ENCODE measurements around the gene DDIT3.

Gene DDIT3

GRCh38 chr12:57546438-57547287 is 26.3 kb upstream of the DDIT3 start, which contains the start of gene DCTN2:
Gene DCTN2 (minus strand): TSS chr12:57547192. CDS start chr12:57547063, 129 bp downstream.
- DNase-seq, result peak; percentile 91

GRCh38 chr12:57545809-57546437 is 25.6 kb upstream of the DDIT3 start:
- no peak for DNase-seq

DNA sequence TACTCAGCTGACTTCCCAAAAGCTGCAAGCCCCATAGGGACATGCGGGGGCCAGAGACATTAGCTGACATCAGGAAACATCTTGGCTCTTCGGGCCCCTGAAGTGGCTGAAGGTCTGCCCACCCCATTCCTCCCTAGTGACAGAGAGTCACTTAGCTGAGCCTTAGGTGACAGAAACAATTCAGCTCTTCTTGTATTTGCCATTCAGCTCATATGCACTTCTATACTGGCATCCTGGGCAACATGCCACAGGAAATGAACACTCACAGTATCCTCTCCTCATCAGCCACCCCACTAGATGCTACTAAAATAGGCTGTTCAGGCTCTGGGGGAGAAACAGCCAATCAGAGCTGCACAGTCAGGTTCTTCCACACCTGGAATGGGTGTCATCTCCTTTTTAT is 23.3 kb upstream of the DDIT3 start:
- DNase-seq, result no peak

- no peak for DNase-seq
These were observed 21.4 kb upstream of the DDIT3 start for GRCh38 chr12:57541717-57542116.

DNA sequence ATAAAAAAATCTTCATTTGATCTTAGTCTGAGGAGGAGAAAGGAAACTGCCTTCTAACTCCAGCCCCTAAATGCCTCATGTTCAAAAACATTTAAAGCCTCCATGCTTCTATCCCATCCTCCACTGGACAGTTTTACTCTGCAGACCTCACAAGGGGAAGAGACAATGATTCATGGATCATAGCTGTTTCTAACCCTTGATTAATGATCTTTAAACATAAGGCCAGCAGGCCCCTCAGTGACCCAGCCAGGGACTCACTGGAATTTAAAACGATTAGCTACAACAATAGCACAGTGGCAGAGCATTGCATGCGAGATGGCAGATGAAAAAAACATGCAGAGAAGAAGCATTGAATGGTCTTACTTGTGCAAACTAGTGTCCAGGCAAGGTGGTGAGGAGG is 20.7 kb upstream of the DDIT3 start:
- no peak for DNase-seq

- DNase-seq, result no peak
These were observed 18.9 kb upstream of the DDIT3 start for GRCh38 chr12:57539134-57539768.

- no peak for DNase-seq
These were observed 16.3 kb upstream of the DDIT3 start for GRCh38 chr12:57536597-57536942.

- DNase-seq, result no peak
These were observed 15.7 kb upstream of the DDIT3 start for GRCh38 chr12:57535764-57536596.

- DNase-seq, result no peak
These were observed 14.8 kb upstream of the DDIT3 start for GRCh38 chr12:57534991-57535543.

GRCh38 chr12:57534250-57534649 is 13.9 kb upstream of the DDIT3 start:
- DNase-seq, result no peak

DNA sequence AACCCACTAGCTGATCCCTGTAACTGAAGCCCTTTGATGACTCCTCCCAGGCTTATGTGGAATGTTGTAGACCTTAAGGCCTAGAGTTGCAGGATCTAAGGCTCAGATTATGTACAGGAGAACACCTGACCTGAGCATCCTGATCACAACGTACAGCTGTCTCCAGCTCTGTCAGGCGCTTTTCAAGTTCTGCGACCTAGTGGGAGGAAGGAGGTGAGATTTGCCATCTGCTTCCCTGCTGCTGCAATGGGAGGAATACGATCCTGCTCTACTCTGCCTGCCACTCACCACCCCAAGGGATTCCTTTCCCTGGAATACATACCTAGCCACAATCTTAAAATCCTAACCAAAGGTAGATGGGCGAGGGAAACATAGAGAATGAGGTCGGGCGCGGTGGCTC is 12.8 kb upstream of the DDIT3 start:
- no peak for DNase-seq

GRCh38 chr12:57531836-57532235 is 11.5 kb upstream of the DDIT3 start:
- DNase-seq, result no peak

DNA sequence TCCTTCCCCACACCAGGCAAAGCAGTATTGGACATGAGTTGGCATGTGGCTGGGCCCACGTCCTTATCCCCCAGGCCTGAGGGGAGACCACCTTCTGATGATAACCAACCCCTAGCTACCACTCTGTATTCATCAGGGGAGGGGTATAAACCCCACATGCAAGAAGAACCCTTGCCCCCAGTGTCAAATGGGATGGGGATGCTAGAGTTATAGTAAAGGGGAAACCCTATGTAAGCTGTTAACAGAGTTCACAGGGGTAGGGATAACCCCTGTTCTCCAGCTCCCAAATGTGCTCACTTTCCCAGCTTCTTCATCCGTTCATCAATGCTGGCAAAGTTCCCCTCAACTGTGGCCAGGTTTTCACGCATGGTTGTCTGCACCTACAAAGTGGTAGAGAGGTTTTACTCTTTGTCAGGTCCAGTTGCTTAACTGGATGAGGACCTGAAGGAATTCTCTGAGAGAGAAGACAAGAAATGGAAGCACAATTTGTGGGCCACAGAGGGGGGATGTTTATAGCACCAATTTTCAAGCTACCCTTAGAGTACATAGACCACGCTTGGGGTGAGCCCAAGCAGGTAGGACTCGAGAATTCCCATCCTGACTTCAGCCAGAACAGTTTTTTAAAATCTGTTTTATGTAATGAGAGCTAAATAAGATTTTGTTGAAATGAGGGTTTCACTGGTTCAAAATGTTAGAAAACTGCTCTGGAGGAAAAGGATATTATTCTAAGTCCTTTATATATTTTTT is 10.3 kb upstream of the DDIT3 start:
- DNase-seq, result no peak

DNA sequence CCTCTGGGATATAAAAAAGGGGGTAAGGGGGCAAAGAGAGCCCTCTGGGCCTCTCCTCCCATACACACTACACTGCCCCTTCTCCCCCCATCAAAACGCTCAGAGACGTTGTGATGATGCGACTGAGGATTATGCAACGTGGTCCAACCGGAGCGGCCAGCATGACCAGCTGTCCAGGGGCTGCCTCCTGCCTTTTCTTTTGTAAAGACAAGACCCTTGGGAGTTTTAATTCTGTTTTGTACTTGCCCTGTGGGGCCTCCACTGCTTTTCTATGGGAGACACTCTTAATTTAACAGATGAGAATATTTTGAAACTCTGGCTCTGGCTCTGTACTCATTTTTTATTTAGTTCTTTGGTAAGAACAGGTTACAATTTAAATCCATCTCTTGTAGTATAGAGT is 9.5 kb upstream of the DDIT3 start:
- no peak for DNase-seq

- no peak for DNase-seq
These were observed 8.7 kb upstream of the DDIT3 start for GRCh38 chr12:57528831-57529555.

GRCh38 chr12:57528176-57528575 is 7.9 kb upstream of the DDIT3 start:
- no peak for DNase-seq

DNA sequence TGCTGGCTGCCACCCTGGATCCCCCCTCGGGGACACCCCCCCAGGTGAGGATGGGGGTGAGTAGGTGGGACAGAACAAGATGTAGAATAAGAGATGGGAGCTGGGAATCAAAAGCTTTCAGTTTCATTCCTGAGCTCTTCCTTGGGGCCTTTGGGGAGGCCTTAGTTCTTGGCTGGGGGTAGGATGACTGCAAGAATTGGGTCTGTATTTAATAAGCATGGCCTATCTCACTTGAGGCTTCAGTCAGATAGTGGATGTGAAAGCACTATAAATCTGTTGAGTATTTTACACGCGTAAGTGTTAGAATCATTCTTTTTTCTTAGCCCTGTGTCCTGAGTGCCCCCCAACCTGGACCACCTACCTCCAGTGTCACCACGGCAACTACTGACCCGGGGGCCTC is 6.9 kb upstream of the DDIT3 start:
- DNase-seq, result no peak

DNA sequence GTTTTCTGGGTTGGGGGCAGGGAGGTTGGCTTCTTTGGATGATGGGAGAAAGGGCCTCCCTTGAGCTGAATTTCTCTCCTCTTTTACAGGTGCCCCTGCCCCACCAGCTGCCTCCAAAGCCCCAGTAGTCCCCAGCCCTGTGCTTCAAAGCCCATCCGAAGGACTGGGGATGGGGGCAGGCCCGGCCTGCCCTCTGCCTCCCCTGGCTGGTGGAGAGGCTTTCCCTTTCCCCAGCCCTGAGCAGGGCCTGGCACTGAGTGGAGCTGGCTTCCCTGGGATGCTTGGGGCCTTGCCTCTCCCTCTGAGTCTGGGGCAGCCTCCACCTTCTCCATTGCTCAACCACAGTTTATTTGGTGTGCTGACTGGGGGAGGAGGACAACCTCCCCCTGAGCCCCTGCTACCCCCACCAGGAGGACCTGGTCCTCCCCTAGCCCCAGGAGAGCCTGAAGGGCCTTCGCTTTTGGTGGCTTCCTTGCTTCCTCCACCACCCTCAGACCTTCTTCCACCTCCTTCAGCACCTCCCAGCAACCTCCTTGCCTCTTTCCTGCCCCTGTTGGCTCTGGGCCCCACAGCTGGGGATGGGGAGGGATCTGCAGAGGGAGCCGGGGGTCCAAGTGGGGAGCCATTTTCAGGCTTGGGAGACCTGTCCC is 6.3 kb upstream of the DDIT3 start:
- DNase-seq, result no peak

DNA sequence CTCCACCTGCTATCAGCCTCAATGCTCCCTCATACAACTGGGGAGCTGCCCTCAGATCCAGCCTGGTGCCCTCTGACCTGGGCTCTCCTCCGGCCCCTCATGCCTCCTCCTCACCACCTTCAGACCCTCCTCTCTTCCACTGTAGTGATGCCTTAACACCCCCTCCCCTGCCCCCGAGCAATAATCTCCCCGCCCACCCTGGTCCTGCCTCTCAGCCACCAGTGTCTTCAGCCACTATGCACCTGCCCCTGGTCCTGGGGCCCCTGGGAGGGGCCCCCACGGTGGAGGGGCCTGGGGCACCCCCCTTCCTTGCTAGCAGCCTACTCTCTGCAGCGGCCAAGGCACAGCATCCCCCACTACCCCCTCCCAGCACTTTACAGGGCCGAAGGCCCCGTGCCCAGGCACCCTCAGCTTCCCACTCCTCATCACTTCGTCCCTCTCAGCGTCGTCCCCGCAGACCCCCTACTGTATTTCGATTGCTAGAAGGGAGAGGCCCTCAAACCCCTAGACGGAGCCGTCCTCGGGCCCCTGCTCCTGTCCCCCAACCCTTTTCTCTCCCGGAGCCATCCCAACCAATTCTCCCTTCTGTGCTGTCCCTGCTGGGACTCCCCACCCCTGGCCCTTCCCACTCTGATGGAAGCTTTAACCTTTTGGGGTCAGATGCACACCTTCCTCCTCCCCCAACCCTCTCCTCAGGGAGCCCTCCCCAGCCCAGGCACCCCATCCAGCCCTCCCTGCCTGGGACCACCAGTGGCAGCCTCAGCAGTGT is 5.5 kb upstream of the DDIT3 start:
- no peak for DNase-seq
